Esophagus (tissue), 2 donors: ENCODE results near the gene GDPD1. TPM values are rescaled to one million over a fixed set of nuclear protein-coding genes. Genes with fewer than 3 reads are reported as not detected.

Experiments used
- H3K27ac ChIP-seq, 2 donors: one replicate each; pipeline ENCODE4 v1.5.1; 2013; ENCODE audit warnings: low read depth in 2 of 2, mild to moderate bottlenecking in 2 of 2, inconsistent platforms in 1 of 2, low read length in 1 of 2, moderate library complexity in 1 of 2
- H3K27me3 ChIP-seq, 2 donors: one replicate each; pipeline ENCODE4 v1.6.1; 2013; ENCODE audit warnings: low read length in 2 of 2, control low read depth in 1 of 2, mild to moderate bottlenecking in 1 of 2; ENCODE audit not compliant: insufficient read depth in 2 of 2, control insufficient read depth in 1 of 2
- H3K36me3 ChIP-seq, 2 donors: one replicate each; pipeline ENCODE4 v1.6.1; 2013; ENCODE audit warnings: low read length in 1 of 2; ENCODE audit not compliant: control insufficient read depth in 2 of 2, insufficient read depth in 2 of 2
- H3K4me1 ChIP-seq, 2 donors: one replicate each; pipeline ENCODE4 v1.6.1; 2013; ENCODE audit warnings: low read length in 1 of 2; ENCODE audit not compliant: control insufficient read depth in 2 of 2, insufficient read depth in 2 of 2
- H3K4me3 ChIP-seq, 2 donors: one replicate each; pipeline ENCODE4 v1.5.1; 2013; ENCODE audit warnings: low read length in 2 of 2, mild to moderate bottlenecking in 2 of 2, low read depth in 1 of 2, moderate library complexity in 1 of 2
- H3K9me3 ChIP-seq, 2 donors: one replicate each; pipeline ENCODE4 v1.6.1; 2013; ENCODE audit warnings: mild to moderate bottlenecking in 2 of 2, low read depth in 1 of 2, low read length in 1 of 2, moderate library complexity in 1 of 2; ENCODE audit not compliant: control insufficient read depth in 2 of 2, insufficient read depth in 1 of 2
- WGBS, 2 donors: extraction: QIAGEN DNeasy Blood & Tissue Kit; methylation state at CpG; one replicate each; pipeline ENCODE4 v1.1.7; 2013; 5-methylcytosine and 5-hydroxymethylcytosine counted together
- polyA plus RNA-seq, 2 donors: library from polyadenylated mRNA; stranded (reverse); fragments of 200-250 nt; gene quantifications; one replicate each; pipeline ENCODE4 v1.2.3, GENCODE V29; 2013
- donor health status: healthy with polysubstance abuse.
- donor health status: Bipolar disorder and iron deficiency.

The GDPD1 gene
- polyA plus RNA-seq, 2 donors: 0.44 to 0.57 TPM

DNA sequence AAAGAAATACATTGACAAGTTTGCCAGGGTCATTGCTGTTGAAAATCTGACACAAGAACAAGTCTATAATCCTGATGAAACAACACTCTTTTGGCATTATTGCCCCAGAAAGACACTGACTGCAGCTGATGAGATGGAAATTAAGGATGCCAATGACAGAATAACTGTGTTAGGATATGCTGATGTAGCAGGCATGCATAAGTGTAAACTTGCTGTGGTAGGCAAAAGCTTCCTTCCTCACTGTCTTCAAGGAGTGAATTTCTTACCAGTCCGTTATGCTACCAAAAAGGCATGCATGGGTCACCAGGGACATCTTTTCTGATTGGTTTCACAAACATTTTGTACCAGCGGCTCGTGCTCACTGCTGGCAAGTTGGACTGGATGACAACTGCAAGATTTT is 10.5 kb downstream of the GDPD1 start:
- WGBS, 2 donors: 85 to 91% methylated on average over 3 of the region's 3 CpGs
- Histone ChIP-seq H3K27ac (no peak overlapping the region), H3K9me3 (no peaks in the 10 kb centered on the region), H3K4me3 (no peak overlapping the region), H3K36me3 (no peaks in the 10 kb centered on the region), H3K27me3 (no peaks in the 10 kb centered on the region), H3K4me1 (no peaks in the 10 kb centered on the region)

DNA sequence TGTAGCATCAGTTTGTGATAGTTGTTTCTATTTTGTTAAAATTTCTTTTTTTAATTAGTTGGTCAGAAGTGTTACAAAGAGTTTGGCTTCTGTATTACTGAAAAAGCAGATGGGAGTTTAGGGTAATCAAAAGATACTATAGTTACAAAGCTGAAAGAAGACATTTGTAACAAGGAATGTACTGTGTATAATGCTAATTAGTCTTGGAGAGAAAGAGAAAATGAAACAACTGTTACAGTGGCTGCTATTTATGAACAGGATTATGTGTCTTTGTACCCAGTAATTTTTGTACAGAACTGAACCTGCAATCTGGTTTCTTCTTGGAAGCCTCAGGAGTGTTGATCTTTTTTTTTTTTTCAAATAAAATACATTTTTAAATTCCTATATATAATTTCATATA is 14.3 kb downstream of the GDPD1 start:
- Histone ChIP-seq H3K4me3 (no peak overlapping the region), H3K36me3 (no peaks in the 10 kb centered on the region), H3K9me3 (no peaks in the 10 kb centered on the region), H3K4me1 (no peaks in the 10 kb centered on the region), H3K27ac (no peak overlapping the region), H3K27me3 (no peaks in the 10 kb centered on the region)

DNA sequence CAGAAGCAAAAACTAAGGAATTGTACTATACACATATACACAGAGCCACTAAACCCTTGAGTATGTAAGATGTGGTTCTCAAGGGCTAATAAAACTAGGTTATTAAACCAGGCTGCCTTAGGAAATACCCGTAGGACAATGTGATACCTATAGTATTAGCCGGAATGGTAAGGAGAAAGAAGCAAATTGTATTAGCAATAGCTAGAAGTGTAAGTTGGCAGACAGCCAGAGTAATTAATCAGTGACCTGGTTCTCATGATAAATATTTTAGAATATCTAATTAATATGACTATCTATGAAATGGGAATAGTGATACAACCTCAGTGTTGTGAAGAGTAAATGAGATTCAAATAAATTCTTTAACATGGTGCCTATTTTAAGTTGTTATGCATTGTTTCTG is 18.6 kb downstream of the GDPD1 start:
- Histone ChIP-seq H3K4me1 (no peaks in the 10 kb centered on the region), H3K36me3 (no peaks in the 10 kb centered on the region), H3K27ac (no peak overlapping the region), H3K4me3 (no peak overlapping the region), H3K27me3 (no peaks in the 10 kb centered on the region), H3K9me3 (no peaks in the 10 kb centered on the region)
- 86 to 88% methylated on average over 2 of the region's 2 CpGs for WGBS, 2 donors

DNA sequence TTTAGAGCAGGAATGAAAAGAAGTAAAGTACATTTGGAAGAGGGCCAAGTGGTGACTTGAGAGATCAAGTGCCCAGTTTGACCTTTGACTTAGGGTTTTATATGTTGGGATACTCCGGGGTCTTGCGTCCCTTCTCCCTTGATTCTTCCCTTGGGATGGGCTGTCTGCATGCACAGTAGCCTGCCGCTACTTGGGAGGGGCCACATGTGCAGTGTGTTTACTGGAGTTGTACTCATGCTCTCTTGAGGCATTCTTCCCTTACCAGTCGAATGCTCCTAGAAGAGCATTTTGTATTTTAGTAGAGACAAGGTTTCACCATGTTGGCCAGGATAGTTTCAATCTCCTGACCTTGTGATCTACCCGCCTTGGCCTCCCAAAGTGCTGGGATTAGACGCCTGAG is 23.8 kb downstream of the GDPD1 start:
- H3K9me3 ChIP-seq: no peaks in the 10 kb centered on the region
- H3K27me3 ChIP-seq: no peaks in the 10 kb centered on the region
- no peak overlapping the region for H3K27ac ChIP-seq
- H3K4me1 ChIP-seq: no peaks in the 10 kb centered on the region
- 91% methylated on average over 6 of the region's 6 CpGs for WGBS, 2 donors
- no peak overlapping the region for H3K4me3 ChIP-seq
- H3K36me3 ChIP-seq: no peaks in the 10 kb centered on the region

DNA sequence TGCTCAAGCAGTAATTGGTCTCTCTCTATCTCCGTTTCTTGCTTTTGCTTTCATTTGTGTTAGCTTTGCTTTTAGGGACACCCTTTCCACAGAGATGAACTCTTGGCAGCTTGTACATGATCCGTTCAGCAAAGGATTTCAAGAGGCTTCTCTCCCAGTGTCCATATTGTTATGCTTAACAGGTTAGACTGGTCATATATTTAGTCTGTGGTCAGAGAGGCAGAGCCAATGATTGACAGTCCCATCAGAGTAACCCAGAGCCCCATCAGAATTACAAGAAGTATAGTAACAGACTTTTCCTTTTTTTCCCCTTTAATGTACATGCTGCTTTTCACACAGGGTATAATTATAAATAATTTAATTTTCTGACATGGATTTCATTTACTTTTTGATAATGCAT is 34.4 kb downstream of the GDPD1 start:
- WGBS, 2 donors: 68 to 72% methylated on average over 2 of the region's 2 CpGs
- no peaks in the 10 kb centered on the region for H3K4me1 ChIP-seq
- no peaks in the 10 kb centered on the region for H3K9me3 ChIP-seq
- H3K4me3 ChIP-seq: no peak overlapping the region
- no peaks in the 10 kb centered on the region for H3K36me3 ChIP-seq
- H3K27ac ChIP-seq: no peak overlapping the region
- H3K27me3 ChIP-seq: no peaks in the 10 kb centered on the region

DNA sequence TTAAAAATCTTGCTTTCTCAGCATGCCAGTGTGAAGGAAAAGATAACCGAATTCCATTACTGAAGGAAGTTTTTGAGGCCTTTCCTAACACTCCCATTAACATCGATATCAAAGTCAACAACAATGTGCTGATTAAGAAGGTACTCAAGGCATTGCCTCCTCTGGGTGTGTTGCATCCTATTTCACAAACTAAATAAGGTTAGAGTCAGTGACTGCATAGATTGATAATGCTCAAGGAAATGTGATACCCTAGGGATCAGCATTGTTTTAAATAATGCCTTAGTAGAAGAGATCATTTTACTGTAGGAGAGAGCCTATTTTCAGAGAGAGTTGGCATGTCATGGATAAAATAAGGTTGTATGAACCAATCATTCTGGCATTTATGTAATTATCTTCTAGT is 36.8 kb downstream of the GDPD1 start:
- H3K4me3 ChIP-seq: no peak overlapping the region
- no peaks in the 10 kb centered on the region for H3K4me1 ChIP-seq
- H3K9me3 ChIP-seq: no peaks in the 10 kb centered on the region
- H3K36me3 ChIP-seq: no peaks in the 10 kb centered on the region
- 74% methylated on average over 2 of the region's 2 CpGs for WGBS, 2 donors
- no peak overlapping the region for H3K27ac ChIP-seq
- no peaks in the 10 kb centered on the region for H3K27me3 ChIP-seq

DNA sequence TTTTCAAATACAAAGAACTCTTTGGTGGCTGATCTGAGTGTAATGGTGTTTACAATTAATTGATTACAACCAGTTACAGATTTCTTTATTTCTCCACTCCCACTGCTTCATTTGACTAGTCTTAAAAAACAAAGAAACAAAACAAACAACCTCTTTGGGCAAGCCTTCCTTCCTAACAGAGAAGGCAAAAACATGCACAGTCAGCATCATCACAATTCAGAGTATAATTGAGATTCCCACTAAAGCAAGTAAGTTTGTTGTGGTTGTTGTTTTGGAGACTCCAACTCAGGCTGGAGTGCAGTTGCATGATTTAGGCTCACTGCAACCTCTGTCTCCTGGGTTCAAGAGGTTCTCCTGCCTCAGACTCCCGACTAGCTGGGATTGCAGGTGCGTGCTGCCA is 40.4 kb downstream of the GDPD1 start:
- WGBS, 2 donors: 94 to 100% methylated on average over 2 of the region's 2 CpGs
- Histone ChIP-seq H3K27ac (no peak overlapping the region), H3K9me3 (no peaks in the 10 kb centered on the region), H3K36me3 (no peaks in the 10 kb centered on the region), H3K4me1 (no peaks in the 10 kb centered on the region), H3K4me3 (no peak overlapping the region), H3K27me3 (no peaks in the 10 kb centered on the region)

DNA sequence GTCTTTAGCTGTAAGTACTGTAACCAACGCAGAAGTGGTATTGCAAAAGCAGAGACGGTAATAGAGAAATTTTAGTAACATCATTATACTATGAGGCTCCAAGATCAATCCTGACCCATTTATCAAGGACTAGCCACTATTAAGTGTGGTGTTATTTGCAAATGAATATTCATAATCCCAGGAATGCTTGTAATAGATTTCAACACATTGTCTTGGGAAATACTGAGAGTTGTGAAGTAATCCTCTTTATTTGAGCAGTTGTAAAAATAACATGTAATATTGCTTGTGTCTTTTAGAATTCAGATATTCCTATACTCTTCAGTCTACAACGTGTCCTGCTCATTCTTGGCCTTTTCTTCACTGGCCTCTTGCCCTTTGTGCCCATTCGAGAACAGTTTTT is 46.4 kb downstream of the GDPD1 start:
- Histone ChIP-seq H3K36me3 (no peaks in the 10 kb centered on the region), H3K4me3 (no peak overlapping the region), H3K27me3 (no peaks in the 10 kb centered on the region), H3K27ac (no peak overlapping the region), H3K4me1 (no peaks in the 10 kb centered on the region), H3K9me3 (no peaks in the 10 kb centered on the region)
- 85 to 91% methylated on average over 4 of the region's 4 CpGs for WGBS, 2 donors

DNA sequence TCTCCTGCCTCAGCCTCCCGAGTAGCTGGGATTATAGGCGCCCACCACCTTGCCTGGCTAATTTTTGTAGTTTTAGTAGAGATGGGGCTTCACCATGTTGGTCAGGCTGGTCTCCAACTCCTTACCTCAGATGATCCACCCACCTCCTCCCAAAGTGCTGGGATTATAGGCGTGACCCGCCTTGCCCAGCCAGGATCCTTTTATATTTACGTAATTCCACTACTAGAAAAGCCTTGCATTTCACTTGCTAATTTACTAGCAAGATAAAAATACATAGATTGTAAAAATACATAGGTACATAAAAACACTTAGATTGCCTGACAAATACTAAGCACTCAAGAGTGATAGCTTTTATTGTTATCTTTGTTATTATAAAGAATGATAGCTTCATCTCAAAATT is 47.5 kb downstream of the GDPD1 start:
- no peak overlapping the region for H3K27ac ChIP-seq
- no peaks in the 10 kb centered on the region for H3K36me3 ChIP-seq
- no peaks in the 10 kb centered on the region for H3K27me3 ChIP-seq
- no peaks in the 10 kb centered on the region for H3K4me1 ChIP-seq
- H3K9me3 ChIP-seq: no peaks in the 10 kb centered on the region
- H3K4me3 ChIP-seq: no peak overlapping the region
- WGBS, 2 donors: 93 to 96% methylated on average over 5 of the region's 5 CpGs

DNA sequence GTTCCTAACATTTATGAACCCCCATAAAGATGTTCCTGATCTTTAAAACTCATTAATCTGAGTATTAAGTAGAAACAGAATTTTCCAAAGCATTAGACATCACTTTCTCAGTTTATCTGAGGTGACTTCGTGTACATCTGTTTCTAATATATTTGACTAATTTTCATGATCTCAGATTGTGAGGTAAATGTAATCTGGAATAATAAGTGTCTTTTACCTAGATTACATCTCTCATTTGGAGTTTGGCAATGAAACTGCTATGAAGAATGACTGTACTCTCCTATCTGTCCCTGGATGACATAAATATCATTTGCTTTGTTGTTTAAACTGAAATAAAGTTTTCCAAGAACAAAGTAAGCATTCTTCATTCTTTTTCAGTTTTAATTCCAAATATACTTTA is 55.3 kb downstream of the GDPD1 start:
- Histone ChIP-seq H3K9me3 (no peaks in the 10 kb centered on the region), H3K27ac (no peak overlapping the region), H3K36me3 (no peaks in the 10 kb centered on the region), H3K27me3 (no peaks in the 10 kb centered on the region), H3K4me3 (no peak overlapping the region), H3K4me1 (no peaks in the 10 kb centered on the region)
- 72 to 86% methylated on average over 1 of the region's 1 CpG for WGBS, 2 donors
